GM19455 (cell line): Measurements from ENCODE around the gene GMDS.

Experiments used
- ATAC-seq: cut with Tn5 transposase; IDR thresholded peaks from one replicate; pipeline ENCODE4 v1.9.1; 2021; ENCODE audit not compliant: unreplicated experiment

The GMDS gene

DNA sequence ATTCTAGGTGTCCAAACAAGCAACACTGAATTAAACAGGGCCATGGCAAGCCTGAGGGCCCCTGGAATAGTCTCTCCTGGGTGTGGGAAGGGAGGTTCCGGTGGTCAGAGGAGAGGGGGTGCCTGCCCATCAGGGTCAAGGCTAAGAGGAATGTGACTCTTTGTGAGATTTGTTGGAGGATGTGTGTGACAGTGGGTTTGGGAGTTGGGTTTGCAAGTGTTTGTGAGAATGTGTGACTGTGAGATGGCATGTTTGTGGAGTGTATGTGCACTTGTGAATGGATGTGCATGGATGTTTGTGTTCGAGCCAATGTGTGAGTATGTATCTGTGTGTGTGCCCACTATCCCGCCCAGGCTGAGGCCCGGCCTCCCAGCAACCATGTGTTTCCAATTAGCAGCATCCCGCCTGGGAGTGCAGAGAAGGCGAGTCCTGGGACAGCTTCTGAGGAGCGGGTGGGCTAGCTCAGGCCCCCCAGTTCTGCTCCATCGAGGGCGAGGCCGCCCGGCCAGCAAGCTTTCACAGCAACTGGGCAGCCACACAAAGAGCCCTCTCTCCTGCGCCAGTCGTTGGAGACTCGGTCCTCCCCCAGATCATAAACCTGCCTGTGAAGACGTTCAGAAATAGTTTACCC, 623.1 kb downstream of the GMDS start:
- no peak for ATAC-seq

DNA sequence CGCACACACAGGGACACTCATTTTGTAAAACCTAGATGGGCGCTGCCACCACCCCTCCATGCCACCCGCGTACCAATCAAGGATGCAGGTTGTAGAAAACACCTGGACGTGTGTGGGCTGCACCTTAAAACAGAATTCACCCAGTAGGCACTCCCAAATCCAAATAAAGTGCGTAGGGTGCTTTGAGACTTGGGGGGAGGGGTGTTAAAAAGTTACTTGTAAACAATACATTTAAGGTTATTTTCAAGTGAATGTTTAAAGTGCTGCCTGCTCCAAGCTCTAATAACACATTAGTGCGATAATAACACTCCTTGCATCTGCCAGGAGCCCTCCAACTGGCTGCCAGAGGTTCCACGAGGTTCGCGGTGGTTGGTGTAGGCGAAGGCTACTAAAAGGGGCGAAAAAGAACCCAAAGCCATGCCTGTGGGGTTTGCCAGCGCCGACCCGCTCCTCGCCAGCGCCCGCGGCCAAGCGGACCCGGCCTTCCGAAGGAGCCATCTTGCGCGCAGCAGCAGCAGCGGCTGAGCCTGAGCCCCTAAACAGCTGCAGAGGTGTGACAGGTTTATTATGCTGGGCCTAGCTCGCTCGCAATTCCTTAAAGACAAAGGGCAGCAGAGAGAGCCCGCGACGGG, 624.2 kb downstream of the GMDS start:
- no peak for ATAC-seq

DNA sequence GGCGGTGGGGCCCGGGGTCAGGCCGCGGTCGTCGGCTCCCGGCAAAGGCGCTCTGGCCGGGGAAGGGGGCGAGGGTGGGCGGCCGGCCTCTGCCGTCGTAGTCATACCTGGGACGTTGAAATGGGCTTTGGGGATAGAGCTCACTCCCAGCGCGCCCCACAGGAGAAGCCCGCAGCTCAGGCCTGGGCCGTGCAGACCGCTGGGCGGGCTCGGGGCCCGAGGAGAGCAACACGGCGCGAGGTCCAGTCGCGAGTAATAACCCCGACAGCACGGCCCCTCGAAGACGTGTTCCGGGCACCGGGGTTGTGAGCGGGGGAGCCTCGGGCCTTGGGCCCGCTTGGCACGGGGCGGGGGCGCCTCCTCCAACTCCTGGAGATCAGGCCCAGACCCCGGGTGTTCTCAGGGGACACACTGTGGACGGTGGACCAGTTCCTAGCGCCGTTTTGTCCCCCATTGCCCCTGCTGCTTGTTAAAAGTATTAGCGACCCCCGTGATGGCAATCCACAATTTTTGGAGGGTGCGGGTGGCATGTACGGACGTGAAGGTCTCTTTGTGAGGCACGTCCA, 624.8 kb downstream of the GMDS start:
- no peak for ATAC-seq

DNA sequence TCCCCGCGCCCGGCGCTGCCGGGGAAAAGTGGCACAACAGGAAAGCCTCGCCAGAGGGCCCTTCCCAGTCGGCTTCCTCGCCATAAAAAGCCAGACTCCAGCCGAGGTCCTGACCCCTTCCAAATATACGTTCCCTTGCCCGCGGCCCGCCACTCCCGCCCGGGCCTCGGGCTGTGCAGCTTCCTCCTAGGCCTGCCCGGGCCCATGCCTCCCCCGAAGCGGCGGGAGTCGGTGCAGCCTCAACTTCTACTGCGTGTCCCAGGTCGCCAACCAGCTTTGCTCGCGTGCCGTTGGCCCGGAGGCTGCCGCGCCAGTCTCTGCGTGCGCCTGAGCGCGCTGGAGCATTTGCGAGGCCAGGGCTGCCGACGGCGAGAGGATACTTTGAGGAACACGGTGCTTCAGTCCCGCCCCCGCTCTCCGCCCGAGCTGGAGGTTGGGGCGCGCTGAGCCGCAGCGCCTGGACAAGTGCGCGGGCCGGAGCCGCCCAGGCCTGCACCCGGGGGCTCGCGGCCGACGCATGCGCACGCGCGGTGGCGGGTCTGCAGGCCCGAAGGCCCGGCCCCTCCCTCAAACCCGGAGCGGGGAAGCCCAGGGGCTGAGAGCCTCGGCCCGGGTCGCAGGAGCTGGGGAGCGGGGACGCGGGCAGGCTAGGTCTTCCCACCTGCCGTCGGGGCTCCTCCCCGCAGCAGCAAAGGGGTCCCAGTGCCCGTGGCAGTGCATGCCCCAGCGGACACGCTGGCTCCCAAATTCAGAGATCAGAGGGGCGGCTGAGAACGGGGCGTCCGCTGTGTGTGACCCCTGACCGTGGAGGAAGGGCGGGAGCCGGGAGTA, 625.5 kb downstream of the GMDS start:
- no peak for ATAC-seq

DNA sequence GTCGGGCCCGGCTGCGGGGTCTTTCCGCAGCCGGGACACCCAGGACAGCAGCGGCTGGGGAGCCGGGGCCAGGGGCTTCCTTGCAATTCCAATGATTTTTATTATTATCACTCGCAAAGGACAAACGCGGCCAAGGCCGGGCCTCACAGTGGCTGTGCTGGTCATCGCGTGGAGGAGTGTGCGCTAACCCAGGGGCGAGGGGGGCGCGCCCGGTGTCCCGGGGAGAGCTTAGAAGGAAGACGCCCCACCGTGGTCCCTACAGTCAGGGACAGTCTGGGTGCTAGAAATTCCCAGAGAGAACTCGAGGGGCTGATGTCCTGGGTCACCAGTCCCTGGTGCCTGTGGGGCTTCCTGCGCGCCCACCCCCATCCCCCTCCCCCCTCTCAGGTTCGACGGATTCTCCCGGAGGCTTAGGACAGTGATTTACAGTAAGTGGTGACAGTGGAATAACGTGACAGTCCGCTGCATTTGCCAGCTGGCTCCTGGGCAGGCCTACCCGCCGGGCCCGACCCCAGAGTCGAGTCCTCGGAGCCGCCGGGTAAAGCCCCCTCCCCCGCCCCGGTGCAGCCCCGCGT, 626.2 kb downstream of the GMDS start:
- no peak for ATAC-seq

DNA sequence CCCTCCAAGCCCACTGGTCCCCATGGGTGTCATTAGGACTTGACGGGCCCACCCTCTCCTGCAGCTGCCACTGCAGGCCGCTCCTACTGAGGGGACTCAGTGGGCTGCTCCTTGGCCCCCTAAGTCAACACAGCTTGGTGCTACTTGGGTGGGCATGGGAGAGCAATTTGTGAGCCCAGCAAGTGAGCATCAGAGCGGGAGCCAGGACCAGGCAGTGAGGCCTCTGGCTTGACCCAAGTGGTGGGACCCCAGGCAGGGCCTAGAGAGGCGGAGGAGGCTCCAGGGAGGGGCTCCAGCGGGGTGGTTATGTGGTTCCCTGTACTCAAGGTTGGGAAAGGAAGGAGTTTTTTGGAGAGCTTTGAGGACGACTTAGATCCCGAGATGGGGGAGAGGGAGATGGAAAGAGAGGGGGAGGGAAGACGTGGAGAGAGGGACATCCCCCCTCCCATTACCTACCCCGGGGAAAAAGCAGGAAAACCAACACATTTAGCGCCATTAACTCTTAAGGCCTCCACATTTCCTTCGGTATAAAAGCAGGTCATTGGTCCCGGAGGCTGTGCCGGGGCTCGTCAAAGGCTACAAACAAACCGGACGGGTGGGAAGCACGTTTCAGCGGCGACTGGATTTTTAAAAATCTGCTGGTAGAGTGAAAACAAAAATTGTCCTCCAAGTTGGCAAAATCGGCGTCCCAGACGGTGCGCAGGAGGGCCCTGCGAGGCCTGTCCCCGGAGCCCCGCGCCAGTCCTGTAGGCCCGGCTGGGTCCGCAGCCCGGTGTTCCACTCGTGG, 626.9 kb downstream of the GMDS start:
- ATAC-seq: no peak

DNA sequence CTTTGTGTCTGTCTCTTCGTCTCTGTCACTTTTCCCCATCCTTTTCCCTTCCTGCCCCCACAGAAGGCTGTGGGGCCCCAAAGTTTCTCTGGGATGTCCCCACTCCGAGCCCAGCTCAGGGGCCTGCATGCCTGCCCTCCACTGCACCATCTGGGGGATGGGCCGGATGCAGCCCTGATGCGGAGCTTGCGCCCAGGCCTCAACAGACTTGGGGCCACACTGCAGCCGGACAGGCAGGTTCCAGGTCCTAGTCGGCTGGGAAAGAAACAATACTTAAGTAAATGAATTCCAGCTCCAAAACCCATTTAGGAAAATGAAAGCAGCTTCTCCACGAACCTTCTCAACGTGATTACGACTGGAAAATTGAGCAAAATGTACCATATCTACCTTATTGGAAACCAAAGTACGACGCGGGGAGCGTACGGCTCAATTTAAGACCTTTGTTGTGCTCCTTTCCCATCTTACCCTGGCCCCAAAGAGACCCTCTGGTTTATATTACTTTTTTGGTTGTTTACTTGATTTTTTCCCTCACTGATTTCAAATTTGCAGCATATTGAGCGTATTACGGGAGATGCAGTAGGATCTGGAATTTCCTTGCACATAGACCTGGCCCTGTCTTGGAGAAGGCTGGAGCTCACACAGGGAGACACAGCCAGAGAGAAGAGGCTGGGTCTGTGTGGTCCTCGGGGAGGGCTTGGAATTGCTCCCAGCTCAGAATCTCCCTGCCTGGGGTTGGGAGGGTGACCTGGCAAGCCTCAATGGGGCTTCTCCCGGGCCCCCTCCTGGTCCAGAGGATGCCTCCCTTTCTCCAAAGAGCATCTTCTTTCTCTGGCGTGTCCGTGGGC, 627.7 kb downstream of the GMDS start:
- no peak for ATAC-seq

DNA sequence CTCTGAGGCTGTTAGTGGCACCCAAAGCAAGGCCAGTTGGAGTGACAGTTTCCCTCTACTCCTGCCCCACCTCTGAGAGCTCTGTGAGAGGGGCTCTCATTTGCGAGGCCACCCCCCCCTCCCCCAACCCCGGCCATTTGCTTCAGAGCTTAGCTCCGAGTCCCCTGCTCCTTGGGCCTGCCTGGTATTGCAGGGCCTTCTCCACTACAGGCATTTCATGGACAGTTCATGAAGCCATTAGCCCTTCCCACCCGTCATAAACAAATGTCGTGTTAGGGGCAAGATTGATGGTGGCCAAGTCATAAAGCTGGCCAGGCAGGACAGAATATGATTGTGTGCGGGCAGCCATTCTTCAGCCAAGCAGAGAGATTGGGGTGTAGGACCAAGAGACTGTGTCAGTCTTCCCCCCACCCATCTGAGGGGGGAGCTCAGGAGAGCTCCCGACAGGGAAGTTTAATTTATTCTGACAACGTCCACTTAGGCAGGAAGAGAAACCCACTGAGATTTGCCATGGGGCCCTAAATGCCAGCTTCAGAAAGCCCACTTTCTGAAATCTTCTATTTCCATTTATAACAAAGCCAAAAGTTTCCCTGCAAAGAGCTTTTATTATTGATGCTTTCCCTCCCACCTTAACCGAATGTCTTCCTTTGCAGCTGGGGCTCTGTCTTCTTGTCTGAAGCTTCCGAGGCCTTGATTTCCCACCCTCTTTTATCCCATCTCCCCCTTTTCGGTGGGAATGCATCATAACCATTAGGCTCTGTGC, 628.5 kb downstream of the GMDS start:
- ATAC-seq: no peak

DNA sequence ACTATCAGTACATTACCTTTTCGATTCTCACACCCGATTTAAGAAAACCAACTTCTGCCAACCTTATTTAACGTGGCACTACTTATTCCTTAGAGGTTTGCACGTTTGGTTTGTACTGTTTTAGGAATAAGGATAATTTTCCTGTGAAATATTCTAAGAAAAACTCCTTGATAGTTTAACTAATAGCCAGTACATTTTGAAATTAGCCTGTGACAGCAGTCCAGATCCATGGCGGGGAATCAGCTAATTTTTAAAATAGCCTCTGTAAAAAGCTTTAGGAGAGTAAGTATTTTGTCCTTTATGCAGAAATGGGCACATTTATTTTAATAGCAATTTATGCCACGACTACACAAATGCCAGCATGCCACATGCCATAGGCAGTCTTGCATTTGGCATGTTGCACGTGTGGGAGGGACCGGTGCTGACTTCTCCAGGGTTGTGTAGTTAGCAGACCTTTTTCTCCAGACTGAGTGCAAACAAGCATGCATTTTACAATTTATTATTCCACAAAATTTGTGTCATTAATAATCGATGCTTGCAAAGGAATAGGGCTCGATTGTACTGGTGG, 629.5 kb downstream of the GMDS start:
- ATAC-seq: no peak

DNA sequence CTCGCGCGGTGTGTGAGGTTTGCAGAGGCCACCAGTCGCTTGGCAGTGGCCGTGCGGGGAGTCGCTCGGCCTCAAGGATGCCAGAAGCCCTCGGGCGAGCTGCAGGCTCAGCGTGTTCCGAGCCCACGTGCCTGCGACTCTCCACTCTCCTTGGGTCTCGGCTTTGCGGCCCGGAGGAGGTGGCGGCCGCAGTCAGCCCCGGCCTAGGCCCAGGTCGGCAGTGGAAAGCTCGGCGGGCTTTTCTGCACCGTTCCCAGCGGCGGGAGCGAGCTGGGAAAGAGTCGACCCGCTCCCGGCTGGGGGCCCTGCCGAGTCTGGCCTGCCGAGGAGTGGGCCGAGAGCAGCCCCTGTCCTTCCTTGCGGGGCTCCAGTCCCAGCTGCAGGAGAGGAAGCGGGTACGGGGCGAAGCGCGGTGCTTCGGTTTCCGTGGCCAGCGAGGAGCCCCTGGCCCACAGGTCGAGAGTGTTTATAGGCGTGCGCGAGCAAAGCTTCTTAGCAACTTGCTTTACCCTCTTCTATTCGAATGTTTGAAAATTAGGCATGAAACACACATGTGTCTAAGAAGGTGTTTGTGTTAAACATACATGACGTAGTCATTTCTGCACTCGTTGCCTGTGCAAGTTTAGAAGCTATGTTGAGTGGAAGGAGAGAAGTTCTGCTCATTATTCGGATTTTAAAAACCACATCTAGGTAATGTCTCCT, 630.1 kb downstream of the GMDS start:
- ATAC-seq: no peak

DNA sequence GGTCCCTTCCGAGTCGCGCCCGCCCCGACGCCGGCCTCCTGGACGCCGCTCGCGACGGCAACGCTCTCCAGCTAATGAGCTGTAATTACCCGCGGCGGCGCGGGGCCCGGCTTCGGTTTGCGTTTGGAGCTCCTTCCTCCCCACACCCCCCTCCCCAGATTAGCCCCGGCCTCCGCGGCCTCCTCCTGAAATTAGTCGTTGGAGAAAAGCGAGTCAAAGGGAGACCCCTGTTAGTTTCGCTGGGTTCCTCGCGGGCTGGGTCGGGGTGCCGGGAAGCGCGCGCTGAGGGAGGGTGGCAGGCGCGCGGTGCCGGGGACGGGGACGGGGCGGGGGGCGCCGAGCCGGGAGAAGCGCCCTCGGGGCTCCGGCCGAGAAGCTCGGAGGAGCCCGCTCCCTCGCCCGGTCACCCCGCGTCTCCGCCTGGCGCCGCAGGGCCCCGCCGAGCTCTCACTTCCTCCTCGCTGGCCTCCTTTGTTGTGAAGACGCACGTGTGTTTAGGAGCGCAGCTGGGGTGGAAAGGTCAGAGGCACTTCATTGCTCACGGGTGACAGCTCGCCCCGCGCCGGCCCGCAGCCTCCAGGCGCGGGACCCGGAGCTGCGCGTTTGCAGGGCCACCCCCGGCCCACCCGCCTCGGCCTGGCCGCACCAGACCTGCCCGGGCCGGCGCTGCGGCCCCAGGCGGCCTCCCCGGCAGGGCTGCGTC, 630.8 kb downstream of the GMDS start:
- no peak for ATAC-seq

DNA sequence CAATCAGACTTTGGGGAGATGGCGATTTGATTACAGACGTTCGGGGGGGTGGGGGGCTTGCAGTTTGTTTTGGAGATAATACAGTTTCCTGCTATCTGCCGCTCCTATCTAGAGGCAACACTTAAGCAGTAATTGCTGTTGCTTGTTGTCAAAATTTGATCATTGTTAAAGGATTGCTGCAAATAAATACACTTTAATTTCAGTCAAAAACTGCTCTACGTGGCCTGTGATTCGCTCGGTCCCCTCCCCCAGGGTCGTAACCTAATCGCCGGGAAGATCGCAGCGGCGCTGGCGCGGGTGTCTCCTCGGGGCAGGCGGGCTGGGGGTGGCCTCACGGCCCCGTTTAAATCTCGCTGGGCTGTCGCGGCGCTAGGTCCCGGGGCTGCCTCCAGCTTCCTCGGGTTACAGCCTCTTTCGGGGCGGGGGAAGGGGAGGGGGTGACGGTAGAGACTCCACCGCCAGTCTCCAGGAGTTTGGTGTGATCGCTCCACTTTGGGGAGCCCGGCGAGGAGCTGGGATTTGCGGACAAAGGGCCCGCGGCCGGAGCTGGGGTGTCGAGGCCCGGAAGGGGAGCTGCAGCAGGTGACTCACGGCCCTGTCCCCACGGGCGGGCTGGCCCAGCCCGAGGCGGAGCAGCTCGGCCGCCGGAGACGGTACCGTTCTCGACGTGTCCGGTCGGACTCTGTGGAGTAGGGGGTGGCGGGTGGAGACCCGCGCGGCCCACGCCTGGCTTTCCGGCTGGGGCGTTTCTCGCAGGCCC, 631.5 kb downstream of the GMDS start:
- no peak for ATAC-seq

DNA sequence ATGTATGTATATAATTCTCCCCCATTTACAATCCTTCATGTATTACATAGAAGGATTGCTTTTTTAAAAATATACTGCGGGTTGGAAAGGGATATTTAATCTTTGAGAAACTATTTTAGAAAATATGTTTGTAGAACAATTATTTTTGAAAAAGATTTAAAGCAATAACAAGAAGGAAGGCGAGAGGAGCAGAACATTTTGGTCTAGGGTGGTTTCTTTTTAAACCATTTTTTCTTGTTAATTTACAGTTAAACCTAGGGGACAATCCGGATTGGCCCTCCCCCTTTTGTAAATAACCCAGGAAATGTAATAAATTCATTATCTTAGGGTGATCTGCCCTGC, 632.1 kb downstream of the GMDS start:
- ATAC-seq: no peak

DNA sequence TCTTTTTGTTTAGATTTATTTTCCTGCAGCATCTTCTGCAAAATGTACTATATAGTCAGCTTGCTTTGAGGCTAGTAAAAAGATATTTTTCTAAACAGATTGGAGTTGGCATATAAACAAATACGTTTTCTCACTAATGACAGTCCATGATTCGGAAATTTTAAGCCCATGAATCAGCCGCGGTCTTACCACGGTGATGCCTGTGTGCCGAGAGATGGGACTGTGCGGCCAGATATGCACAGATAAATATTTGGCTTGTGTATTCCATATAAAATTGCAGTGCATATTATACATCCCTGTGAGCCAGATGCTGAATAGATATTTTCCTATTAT, 632.5 kb downstream of the GMDS start:
- no peak for ATAC-seq

DNA sequence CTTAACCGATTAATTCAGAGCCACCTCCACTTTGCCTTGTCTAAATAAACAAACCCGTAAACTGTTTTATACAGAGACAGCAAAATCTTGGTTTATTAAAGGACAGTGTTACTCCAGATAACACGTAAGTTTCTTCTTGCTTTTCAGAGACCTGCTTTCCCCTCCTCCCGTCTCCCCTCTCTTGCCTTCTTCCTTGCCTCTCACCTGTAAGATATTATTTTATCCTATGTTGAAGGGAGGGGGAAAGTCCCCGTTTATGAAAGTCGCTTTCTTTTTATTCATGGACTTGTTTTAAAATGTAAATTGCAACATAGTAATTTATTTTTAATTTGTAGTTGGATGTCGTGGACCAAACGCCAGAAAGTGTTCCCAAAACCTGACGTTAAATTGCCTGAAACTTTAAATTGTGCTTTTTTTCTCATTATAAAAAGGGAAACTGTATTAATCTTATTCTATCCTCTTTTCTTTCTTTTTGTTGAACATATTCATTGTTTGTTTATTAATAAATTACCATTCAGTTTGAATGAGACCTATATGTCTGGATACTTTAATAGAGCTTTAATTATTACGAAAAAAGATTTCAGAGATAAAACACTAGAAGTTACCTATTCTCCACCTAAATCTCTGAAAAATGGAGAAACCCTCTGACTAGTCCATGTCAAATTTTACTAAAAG, 633.0 kb downstream of the GMDS start:
- no peak for ATAC-seq

DNA sequence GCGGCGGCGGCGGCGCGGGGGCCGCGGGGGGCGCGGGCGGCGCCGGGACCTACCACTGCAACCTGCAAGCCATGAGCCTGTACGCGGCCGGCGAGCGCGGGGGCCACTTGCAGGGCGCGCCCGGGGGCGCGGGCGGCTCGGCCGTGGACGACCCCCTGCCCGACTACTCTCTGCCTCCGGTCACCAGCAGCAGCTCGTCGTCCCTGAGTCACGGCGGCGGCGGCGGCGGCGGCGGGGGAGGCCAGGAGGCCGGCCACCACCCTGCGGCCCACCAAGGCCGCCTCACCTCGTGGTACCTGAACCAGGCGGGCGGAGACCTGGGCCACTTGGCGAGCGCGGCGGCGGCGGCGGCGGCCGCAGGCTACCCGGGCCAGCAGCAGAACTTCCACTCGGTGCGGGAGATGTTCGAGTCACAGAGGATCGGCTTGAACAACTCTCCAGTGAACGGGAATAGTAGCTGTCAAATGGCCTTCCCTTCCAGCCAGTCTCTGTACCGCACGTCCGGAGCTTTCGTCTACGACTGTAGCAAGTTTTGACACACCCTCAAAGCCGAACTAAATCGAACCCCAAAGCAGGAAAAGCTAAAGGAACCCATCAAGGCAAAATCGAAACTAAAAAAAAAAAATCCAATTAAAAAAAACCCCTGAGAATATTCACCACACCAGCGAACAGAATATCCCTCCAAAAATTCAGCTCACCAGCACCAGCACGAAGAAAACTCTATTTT, 633.7 kb downstream of the GMDS start:
- ATAC-seq: no peak
